GM19328 (cell line): Measurements from ENCODE around the gene NRG3.
"Not testable (repeated sequence)": the region's sequence is repeated elsewhere in the genome, so short reads cannot be mapped to it uniquely, and the experiment has no call there.

ENCODE experiments used
- ATAC-seq: cut with Tn5 transposase; IDR thresholded peaks from one replicate; pipeline ENCODE4 v1.9.1; 2021; ENCODE audit warnings: mild to moderate bottlenecking, moderate library complexity; ENCODE audit not compliant: unreplicated experiment

NRG3 gene

GRCh38 chr10:82653244-82654155, 778.5 kb downstream of the NRG3 start:
- no peak for ATAC-seq

GRCh38 chr10:82660205-82660604, 785.2 kb downstream of the NRG3 start:
- ATAC-seq = no peak

- no peak for ATAC-seq
These were observed 786.0 kb downstream of the NRG3 start for GRCh38 chr10:82660986-82661385.

GRCh38 chr10:82661701-82662100, 786.7 kb downstream of the NRG3 start:
- no peak for ATAC-seq

- no peak for ATAC-seq
These were observed 793.4 kb downstream of the NRG3 start for GRCh38 chr10:82668221-82668895.

GRCh38 chr10:82674036-82674435, 799.0 kb downstream of the NRG3 start:
- ATAC-seq = no peak

GRCh38 chr10:82677932-82678331, 802.9 kb downstream of the NRG3 start:
- not testable (repeated sequence) for ATAC-seq

GRCh38 chr10:82678451-82678850, 803.5 kb downstream of the NRG3 start:
- ATAC-seq = not testable (repeated sequence)

- ATAC-seq = no peak
These were observed 805.6 kb downstream of the NRG3 start for GRCh38 chr10:82680608-82681007.

GRCh38 chr10:82683945-82684344, 809.0 kb downstream of the NRG3 start:
- no peak for ATAC-seq

GRCh38 chr10:82685087-82685486, 810.1 kb downstream of the NRG3 start:
- no peak for ATAC-seq

- no peak for ATAC-seq
These were observed 816.2 kb downstream of the NRG3 start for GRCh38 chr10:82691211-82691610.

GRCh38 chr10:82692458-82692857, 817.5 kb downstream of the NRG3 start:
- ATAC-seq = no peak

- ATAC-seq = no peak
These were observed 846.8 kb downstream of the NRG3 start for GRCh38 chr10:82721831-82722230.

GRCh38 chr10:82722273-82722672, 847.3 kb downstream of the NRG3 start:
- ATAC-seq = no peak

- no peak for ATAC-seq
These were observed 861.3 kb downstream of the NRG3 start for GRCh38 chr10:82736305-82736704.

GRCh38 chr10:82737549-82737948, 862.6 kb downstream of the NRG3 start:
- no peak for ATAC-seq

GRCh38 chr10:82738592-82738991, 863.6 kb downstream of the NRG3 start:
- no peak for ATAC-seq

- ATAC-seq = no peak
These were observed 867.5 kb downstream of the NRG3 start for GRCh38 chr10:82742478-82742877.

GRCh38 chr10:82742898-82743297, 867.9 kb downstream of the NRG3 start:
- no peak for ATAC-seq

- no peak for ATAC-seq
These were observed 875.5 kb downstream of the NRG3 start for GRCh38 chr10:82750538-82750937.

- ATAC-seq = no peak
These were observed 882.4 kb downstream of the NRG3 start for GRCh38 chr10:82757397-82757796.
